Iris pigment epithelial cell (primary cell): Measurements from ENCODE around the gene TIAM1.
A peak's percentile ranks its signal among the peaks of the same experiment; 100 is the strongest.

Experiments used
- DNase-seq: peaks from one replicate; pipeline ENCODE4 v3.0.0-alpha.2; 2011; ENCODE audit warnings: low read depth

Gene TIAM1

GRCh38 chr21:31286621-31287020 is 57.4 kb downstream of the TIAM1 start:
- DNase-seq = no peak

GRCh38 chr21:31284797-31285397 is 59.2 kb downstream of the TIAM1 start:
- peak; percentile 55 for DNase-seq

DNA sequence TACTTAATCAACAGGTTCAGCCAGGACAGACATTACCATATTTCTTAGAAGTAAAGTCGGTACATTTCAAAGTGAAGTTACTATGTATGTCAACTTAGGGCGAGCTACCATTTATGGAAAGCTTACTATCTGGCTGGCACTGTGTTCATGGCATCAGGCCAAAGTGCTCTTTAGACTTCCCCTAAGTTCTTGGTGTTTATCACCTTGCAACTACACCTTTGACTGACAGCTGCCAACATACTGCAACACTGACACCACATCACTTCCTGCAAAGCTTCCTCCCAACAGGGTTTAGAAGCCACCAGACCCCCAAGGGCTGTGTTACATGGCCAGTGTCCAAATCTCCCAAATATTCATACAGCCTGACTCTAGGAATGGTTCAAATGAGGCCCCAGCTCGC is 61.0 kb downstream of the TIAM1 start:
- DNase-seq = no peak

DNA sequence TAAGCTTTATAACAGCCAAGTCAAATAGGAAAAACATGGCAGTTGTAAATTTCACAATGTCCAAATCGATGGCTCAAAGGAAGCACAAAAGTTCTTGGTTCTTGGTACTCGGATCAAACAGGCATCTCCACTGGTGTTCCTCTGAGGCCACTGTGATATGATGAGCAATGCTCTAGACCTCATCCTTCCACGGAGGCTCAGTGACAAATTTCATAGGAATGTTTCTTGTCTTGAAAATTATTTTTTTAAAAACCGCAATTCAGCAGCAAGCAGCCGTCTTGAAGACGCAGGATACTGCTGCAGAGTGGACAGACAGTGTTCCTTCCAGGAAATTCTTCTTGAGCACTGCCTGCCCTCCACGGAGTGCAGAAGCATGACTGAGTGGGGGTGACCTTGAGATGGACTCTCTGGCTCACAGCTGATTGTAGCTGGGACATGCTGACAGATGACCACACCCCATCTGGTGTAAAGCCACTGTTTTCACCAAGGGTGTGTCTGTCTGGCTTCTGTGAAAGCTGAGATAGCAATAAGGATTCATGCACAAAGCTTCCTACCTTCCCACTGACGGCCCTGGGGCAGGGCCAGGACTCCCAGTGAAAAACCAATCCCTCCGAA is 61.9 kb downstream of the TIAM1 start:
- peak; percentile 98 for DNase-seq

- DNase-seq = no peak
Measured at GRCh38 chr21:31281561-31281960, 62.5 kb downstream of the TIAM1 start.

DNA sequence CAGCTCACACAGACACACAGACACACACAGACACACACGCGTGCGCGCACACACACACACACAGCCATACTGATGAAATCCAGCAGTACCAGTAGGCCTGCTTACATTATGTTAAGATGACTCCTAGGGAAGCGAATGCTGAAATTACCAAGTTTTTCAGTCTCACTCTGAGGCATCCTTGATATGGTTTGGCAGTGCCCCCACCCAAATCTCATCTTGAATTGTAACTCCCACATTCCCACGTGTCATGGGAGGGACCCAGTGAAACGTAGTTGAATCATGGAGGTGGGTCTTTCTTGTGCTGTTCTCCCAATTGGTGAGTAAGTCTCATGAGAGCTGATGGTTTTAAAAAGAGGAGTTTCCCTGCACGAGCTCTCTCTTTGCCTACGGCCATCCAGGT is 64.1 kb downstream of the TIAM1 start:
- DNase-seq = no peak

DNA sequence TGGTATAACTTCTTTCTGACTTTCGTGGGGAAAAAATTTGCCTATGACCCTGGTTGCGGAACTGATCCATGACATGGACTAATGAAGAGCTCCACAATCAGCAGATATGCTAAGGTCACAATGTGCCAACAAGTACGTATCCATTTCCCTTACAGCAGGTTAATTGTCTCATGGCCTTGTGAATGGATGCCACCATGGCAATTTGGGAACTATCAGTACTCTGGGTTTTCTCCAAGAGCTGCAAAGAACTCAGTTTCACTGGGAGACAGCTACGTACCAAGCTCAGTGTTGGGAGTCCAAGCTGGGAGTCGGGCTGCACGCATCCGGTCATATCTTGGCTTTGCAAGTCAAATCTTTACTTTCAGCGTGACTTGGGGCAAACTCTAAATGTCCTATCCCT is 64.8 kb downstream of the TIAM1 start:
- no peak for DNase-seq

DNA sequence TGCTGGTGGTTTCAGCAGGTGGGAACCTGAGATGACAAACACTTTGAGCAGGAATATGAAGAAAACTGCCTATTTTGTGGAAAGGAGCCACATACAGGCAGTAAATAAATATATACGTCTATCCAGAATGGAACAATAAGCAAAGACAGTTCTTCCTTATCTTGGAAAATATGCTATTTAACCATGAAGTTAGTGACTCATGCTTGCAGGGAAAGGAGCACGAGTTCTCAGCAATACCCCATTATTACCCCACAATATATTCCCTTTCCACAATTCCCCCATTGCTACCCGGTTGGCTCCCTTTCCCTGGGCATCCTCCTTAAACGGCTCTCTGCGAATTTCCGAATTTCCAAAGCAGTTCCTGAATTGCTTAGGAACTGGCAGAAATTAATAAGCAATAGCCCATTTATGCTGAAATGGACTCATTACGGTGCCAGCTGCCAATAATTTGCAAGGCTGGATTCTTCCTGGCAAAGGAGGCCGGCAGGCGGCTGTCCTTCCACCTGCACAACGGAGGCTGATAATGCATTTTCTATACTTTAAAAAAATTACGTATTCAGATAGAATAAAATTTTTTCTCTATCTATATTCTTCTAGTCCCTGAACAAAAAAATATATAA is 65.4 kb downstream of the TIAM1 start:
- DNase-seq = peak; percentile 60

GRCh38 chr21:31276663-31277062 is 67.4 kb downstream of the TIAM1 start:
- no peak for DNase-seq

GRCh38 chr21:31275901-31276300 is 68.2 kb downstream of the TIAM1 start:
- peak; percentile 26 for DNase-seq

GRCh38 chr21:31273278-31273677 is 70.8 kb downstream of the TIAM1 start:
- DNase-seq = no peak

DNA sequence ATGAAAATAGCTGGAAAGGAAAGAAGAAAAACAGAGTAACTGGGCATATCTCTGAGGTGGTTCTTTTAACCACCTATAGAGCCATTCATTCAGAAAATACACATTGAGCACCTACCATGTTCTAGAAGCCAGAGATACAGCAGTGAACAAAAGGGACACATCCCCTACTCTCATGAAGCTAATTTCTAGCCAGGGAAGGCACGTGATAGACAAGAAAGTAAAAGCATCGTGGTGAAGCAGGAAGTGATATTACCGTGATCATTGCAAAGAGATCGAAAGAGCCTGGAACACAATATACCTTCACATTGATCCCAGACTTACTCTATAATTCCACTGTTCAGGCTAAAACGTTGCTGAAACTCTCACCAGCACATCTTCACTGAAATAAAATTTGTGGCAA is 76.0 kb downstream of the TIAM1 start:
- DNase-seq = no peak

DNA sequence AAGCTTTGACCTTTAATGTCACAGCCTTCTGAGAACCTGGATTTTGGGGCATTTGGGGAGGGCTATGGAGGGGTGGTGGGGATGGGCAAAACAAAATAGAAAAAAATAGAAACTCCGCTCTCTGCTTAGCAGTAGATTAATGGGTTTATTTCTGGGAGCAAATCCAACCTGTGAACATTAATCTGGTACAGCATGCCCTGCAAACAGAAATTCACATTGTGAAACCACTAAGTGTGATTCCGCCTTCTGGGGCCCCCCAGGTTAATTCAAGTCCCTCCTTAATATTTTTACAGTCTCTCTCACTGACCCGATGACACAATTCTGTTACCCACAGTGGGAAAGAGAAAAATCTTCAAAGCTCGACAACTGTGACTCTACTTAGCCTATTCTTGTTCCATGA is 76.4 kb downstream of the TIAM1 start:
- no peak for DNase-seq

DNA sequence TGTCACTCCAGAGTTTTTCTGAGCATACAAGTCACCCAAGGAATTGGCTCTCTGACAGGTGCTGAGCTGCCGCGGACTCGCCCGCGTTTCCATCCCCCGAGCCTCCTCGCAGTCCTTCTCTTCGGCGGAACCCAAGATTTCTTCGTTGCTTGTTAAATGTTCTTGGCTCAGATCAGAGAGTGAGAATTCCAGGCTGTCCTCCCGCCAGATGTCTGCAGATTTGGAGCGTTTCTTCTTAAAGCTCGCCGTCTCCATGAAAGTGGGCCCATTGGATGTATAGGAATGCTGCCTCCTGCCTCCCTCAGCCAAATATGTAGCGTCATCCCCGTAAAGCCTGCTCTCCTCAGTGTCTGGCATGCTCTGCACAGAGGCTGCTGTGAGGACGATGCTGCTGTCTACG is 77.8 kb downstream of the TIAM1 start:
- no peak for DNase-seq

DNA sequence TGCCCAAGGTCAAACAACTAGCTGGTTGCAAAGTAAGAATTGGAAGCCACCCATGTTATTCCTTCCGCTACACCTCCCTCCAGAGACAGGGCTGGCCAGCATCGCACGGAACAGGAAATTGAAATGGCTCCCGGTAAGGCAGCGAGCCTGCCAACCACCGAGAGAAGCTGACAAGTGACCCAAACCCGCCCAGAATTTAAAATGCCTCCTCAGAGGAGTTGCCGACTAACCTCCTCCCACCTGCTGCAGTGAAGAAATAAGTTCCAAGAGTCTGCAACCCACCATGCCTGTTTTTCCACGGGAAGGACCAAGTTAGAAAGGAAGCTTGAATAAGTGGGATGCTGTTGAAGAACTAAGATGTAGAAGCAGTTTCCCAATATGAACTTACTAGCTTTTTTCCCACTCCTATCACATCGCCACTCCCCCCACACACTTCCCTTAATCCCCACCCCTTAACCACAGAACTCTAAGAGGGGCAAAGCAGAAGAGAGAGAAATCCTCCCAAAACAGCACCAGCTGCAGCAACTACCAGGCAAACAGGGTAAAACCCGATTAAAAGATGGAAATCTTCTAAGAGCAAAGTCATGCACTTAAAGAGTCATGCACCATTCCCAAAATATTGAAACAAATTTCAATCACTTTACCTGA is 78.6 kb downstream of the TIAM1 start:
- DNase-seq = no peak

- no peak for DNase-seq
Measured at GRCh38 chr21:31264574-31264973, 79.5 kb downstream of the TIAM1 start.

DNA sequence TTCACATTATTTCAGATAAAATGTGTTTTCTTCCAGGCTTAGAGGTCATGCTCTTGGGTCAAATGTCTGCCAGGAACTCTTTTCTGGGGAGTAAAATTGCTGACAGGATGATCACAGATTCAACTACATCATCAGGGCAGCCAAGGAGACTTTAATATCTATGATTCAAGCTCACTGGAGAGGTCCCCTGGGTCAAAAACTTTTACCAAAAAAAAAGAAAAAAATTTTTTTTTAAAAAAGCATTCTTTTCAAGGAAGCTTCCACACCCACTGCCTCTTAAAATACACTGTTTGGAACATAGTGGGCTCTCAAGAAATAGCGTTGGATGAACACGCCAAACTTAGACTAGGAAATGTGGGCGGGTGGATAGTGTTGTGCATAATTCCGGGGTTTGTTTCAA is 81.3 kb downstream of the TIAM1 start:
- no peak for DNase-seq

DNA sequence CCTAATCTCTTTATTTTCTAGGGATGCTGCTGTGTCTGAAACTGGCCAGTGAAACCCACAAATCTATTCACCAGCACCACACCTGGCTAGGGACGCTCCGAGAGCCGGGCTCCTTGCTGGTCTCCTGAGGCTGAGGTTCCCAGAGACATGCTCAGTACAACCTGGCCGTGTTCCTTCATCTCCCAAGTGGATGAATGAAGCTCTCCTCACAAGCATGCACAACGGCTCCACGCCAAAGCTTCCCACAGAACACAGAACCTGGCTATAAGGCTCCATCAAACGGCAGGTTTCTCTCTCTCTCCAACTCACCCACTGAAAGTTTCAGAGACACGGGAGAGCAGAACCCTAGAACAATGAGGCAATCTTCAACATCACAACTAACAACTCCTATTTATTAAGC is 82.3 kb downstream of the TIAM1 start:
- DNase-seq = no peak

GRCh38 chr21:31260790-31261189 is 83.3 kb downstream of the TIAM1 start:
- DNase-seq = peak; percentile 80

DNA sequence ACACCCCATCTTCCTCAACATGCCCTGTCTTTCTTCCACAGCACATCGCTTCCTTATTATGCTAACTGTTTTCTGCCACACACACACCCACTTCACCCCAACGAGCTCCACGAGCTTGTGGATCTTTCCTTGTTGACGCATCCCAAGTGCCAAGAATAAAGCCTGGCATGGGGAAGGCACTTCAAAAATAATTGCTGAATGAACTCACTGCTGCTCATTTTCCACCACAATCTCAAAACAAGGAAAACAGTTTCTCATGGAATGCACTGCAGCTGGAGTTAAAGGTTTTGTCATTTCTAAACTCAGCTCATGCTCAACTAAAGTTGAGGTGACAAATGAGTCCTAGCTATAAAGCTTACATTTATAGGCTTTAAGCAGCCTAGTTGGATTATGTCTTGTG is 86.0 kb downstream of the TIAM1 start:
- no peak for DNase-seq

DNA sequence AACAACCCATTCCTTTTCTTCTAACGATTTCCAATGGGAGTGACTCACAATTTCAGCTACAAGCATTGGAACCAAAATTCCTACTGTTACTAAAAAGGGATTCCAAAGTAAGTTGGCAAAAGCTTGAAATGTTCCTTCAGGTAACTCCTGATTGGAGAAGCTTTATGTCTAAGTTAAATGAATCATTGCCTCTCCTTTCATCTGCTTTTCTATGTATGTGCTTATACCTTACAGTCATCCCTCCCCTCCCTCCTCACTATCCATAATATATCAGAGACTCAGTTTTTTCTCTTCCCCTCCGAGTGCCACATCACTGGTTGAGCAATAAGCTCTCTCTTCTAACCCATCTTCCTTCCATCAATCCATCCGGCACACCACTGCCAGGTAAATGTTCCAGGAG is 86.8 kb downstream of the TIAM1 start:
- no peak for DNase-seq

DNA sequence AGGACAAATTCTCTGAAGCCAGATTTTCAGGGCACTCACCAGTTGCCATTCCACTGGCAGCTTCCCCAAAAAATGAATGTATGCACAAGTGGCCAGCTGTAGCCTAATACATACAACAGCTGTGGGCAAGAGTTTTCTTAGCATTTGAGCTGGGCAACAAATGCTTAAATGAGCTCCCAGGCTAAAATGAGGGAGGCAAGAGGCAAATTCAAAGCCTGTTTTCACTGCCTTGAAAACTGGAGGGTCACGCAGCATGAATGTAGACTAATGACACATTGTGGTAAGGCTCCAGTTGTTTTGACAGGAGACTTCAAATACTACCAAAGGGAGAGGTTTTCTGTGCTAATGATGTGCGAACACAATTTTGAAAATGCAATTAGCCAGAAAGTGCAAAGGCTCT is 88.2 kb downstream of the TIAM1 start:
- no peak for DNase-seq

GRCh38 chr21:31255036-31255435 is 89.0 kb downstream of the TIAM1 start:
- no peak for DNase-seq
